ENCODE results near the gene NTM.

Gene NTM

GRCh38 chr11:131671320-131671719 is 300.9 kb downstream of the NTM start:
- Histone ChIP-seq H3K36me3 (ENCODE audit: insufficient read depth, low read length) (no peaks in the 10 kb centered on the region), H3K27me3 (ENCODE audit: insufficient read depth, low read length) (no peaks in the 10 kb centered on the region), H3K9ac (ENCODE audit: low read length) (no peak overlapping the region), H3K4me1 (ENCODE audit: insufficient read depth, low read length, severe bottlenecking) (no peaks in the 10 kb centered on the region), H3K4me3 (ENCODE audit: low read depth, low read length, poor library complexity, severe bottlenecking) (no peak overlapping the region), H2AFZ (ENCODE audit: low read length) (no peak overlapping the region), H3K9me2 (ENCODE audit: low read depth, low read length) (no peaks in the 10 kb centered on the region), H3K4me2 (ENCODE audit: low read length) (no peak overlapping the region), H4K20me1 (ENCODE audit: insufficient read depth, low read length) (no peaks in the 10 kb centered on the region), H3K27ac (ENCODE audit: low read depth, low read length, poor library complexity, severe bottlenecking) (no peak overlapping the region), H3F3A (ENCODE audit: insufficient read depth, low read length) (no peaks in the 10 kb centered on the region), H3K79me2 (ENCODE audit: insufficient read depth, low read length) (no peaks in the 10 kb centered on the region), H3K9me3 (ENCODE audit: low read length) (no peaks in the 10 kb centered on the region)
- TF ChIP-seq EZH2 (IDR thresholded peaks at IDR 0.05; ENCODE audit: borderline replicate concordance, low read length) (no peak), CTCF (IDR thresholded peaks at IDR 0.05; ENCODE audit: low read length) (no peak)

GRCh38 chr11:131671734-131672133 is 301.3 kb downstream of the NTM start:
- no peak overlapping the region for H2AFZ ChIP-seq (ENCODE audit: low read length)
- H4K20me1 ChIP-seq (ENCODE audit: insufficient read depth, low read length): no peaks in the 10 kb centered on the region
- no peaks in the 10 kb centered on the region for H3K79me2 ChIP-seq (ENCODE audit: insufficient read depth, low read length)
- H3K4me3 ChIP-seq (ENCODE audit: low read depth, low read length, poor library complexity, severe bottlenecking): no peak overlapping the region
- H3K9me2 ChIP-seq (ENCODE audit: low read depth, low read length): no peaks in the 10 kb centered on the region
- H3K4me2 ChIP-seq (ENCODE audit: low read length): no peak overlapping the region
- TF ChIP-seq EZH2 (IDR thresholded peaks at IDR 0.05; ENCODE audit: borderline replicate concordance, low read length) (no peak), CTCF (IDR thresholded peaks at IDR 0.05; ENCODE audit: low read length) (no peak)
- no peaks in the 10 kb centered on the region for H3F3A ChIP-seq (ENCODE audit: insufficient read depth, low read length)
- no peaks in the 10 kb centered on the region for H3K27me3 ChIP-seq (ENCODE audit: insufficient read depth, low read length)
- H3K4me1 ChIP-seq (ENCODE audit: insufficient read depth, low read length, severe bottlenecking): no peaks in the 10 kb centered on the region
- no peaks in the 10 kb centered on the region for H3K9me3 ChIP-seq (ENCODE audit: low read length)
- no peak overlapping the region for H3K27ac ChIP-seq (ENCODE audit: low read depth, low read length, poor library complexity, severe bottlenecking)
- H3K36me3 ChIP-seq (ENCODE audit: insufficient read depth, low read length): no peaks in the 10 kb centered on the region
- H3K9ac ChIP-seq (ENCODE audit: low read length): no peak overlapping the region

- Histone ChIP-seq H3K27me3 (ENCODE audit: insufficient read depth, low read length) (no peaks in the 10 kb centered on the region), H3K4me3 (ENCODE audit: low read depth, low read length, poor library complexity, severe bottlenecking) (no peak overlapping the region), H3K9me3 (ENCODE audit: low read length) (no peaks in the 10 kb centered on the region), H3K9me2 (ENCODE audit: low read depth, low read length) (no peaks in the 10 kb centered on the region), H3K4me2 (ENCODE audit: low read length) (no peak overlapping the region), H2AFZ (ENCODE audit: low read length) (no peak overlapping the region), H4K20me1 (ENCODE audit: insufficient read depth, low read length) (no peaks in the 10 kb centered on the region), H3K9ac (ENCODE audit: low read length) (no peak overlapping the region), H3F3A (ENCODE audit: insufficient read depth, low read length) (no peaks in the 10 kb centered on the region), H3K36me3 (ENCODE audit: insufficient read depth, low read length) (no peaks in the 10 kb centered on the region), H3K27ac (ENCODE audit: low read depth, low read length, poor library complexity, severe bottlenecking) (no peak overlapping the region), H3K79me2 (ENCODE audit: insufficient read depth, low read length) (no peaks in the 10 kb centered on the region), H3K4me1 (ENCODE audit: insufficient read depth, low read length, severe bottlenecking) (no peaks in the 10 kb centered on the region)
- TF ChIP-seq EZH2 (IDR thresholded peaks at IDR 0.05; ENCODE audit: borderline replicate concordance, low read length): no peak
Measured at GRCh38 chr11:131672191-131672590, 301.8 kb downstream of the NTM start.

- H3F3A ChIP-seq (ENCODE audit: insufficient read depth, low read length): no peaks in the 10 kb centered on the region
- no peak overlapping the region for H3K4me2 ChIP-seq (ENCODE audit: low read length)
- no peaks in the 10 kb centered on the region for H3K79me2 ChIP-seq (ENCODE audit: insufficient read depth, low read length)
Measured at GRCh38 chr11:131674051-131674755, 303.8 kb downstream of the NTM start.

More at GRCh38 chr11:131674051-131674755, 303.8 kb downstream of the NTM start:
- H3K9ac ChIP-seq (ENCODE audit: low read length): no peak overlapping the region
- no peaks in the 10 kb centered on the region for H4K20me1 ChIP-seq (ENCODE audit: insufficient read depth, low read length)
- no peak overlapping the region for H2AFZ ChIP-seq (ENCODE audit: low read length)
- no peaks in the 10 kb centered on the region for H3K27me3 ChIP-seq (ENCODE audit: insufficient read depth, low read length)
- no peaks in the 10 kb centered on the region for H3K36me3 ChIP-seq (ENCODE audit: insufficient read depth, low read length)
- H3K4me3 ChIP-seq (ENCODE audit: low read depth, low read length, poor library complexity, severe bottlenecking): no peak overlapping the region
- H3K9me3 ChIP-seq (ENCODE audit: low read length): no peaks in the 10 kb centered on the region
- no peaks in the 10 kb centered on the region for H3K4me1 ChIP-seq (ENCODE audit: insufficient read depth, low read length, severe bottlenecking)
- no peak for TF ChIP-seq EZH2 (IDR thresholded peaks at IDR 0.05; ENCODE audit: borderline replicate concordance, low read length)
- TF ChIP-seq CTCF (IDR thresholded peaks at IDR 0.05; ENCODE audit: low read length): peak; percentile 74
- H3K27ac ChIP-seq (ENCODE audit: low read depth, low read length, poor library complexity, severe bottlenecking): no peak overlapping the region
- no peaks in the 10 kb centered on the region for H3K9me2 ChIP-seq (ENCODE audit: low read depth, low read length)

Measured in OCI-LY1 (cell line).